ENCODE data around the gene ALS2. TPM values are rescaled to one million over a fixed set of nuclear protein-coding genes. Genes with fewer than 3 reads are reported as not detected.

The ALS2 gene
- total RNA-seq, 1 experiment from 2014 or later, result 47.5 TPM

- no peaks in the 10 kb centered on the region for H3K4me1 ChIP-seq (ENCODE audit: control insufficient read depth, insufficient read depth, low read length)
- DNase-seq (ENCODE audit: low read depth, low spot score) (no peak), ATAC-seq (no peak)
- ChIA-PET POLR2A (no interaction called here), CTCF (no interaction called here)
- intact Hi-C loops (cut with micrococcal nuclease; ENCODE audit: unreplicated experiment), result no loop called here
- H3K36me3 ChIP-seq (ENCODE audit: control insufficient read depth, insufficient read depth, low read length), result no peaks in the 10 kb centered on the region
- in situ Hi-C loops (cut with HindIII; ENCODE audit: low pct_unique_long_range_greater_than_20kb, low sequenced_read_pairs), result no loop called here
- no peak overlapping the region for H3K4me3 ChIP-seq (ENCODE audit: low read depth in 2 of 2, low read length in 2 of 2)
- BruUV-seq (replicated peaks), result no TSS peak
- H3K9me3 ChIP-seq (ENCODE audit: control insufficient read depth, insufficient read depth, low read depth, low read length), result no peaks in the 10 kb centered on the region
- no peak overlapping the region for H3K27ac ChIP-seq (ENCODE audit: low read length)
- TF ChIP-seq TCF7L2 (IDR thresholded peaks at IDR 0.05; ENCODE audit: low read depth, low read length), result no peak
- TF ChIP-seq REST (IDR thresholded peaks at IDR 0.05; ENCODE audit: insufficient read depth in 1 of 2, low read depth in 2 of 2, low read length in 1 of 2), result no peak
- no peaks in the 10 kb centered on the region for H3K27me3 ChIP-seq (ENCODE audit: control insufficient read depth, insufficient read depth, low read length)
These were observed 46.9 kb upstream of the ALS2 start for GRCh38 chr2:201827621-201828020.

GRCh38 chr2:201824212-201824611 lies 43.5 kb upstream of the ALS2 start:
- Histone ChIP-seq H3K9me3 (ENCODE audit: control insufficient read depth, insufficient read depth, low read depth, low read length) (no peaks in the 10 kb centered on the region), H3K27ac (ENCODE audit: low read length) (no peak overlapping the region), H3K27me3 (ENCODE audit: control insufficient read depth, insufficient read depth, low read length) (no peaks in the 10 kb centered on the region), H3K4me3 (ENCODE audit: low read depth in 2 of 2, low read length in 2 of 2) (no peak overlapping the region), H3K4me1 (ENCODE audit: control insufficient read depth, insufficient read depth, low read length) (no peaks in the 10 kb centered on the region), H3K36me3 (ENCODE audit: control insufficient read depth, insufficient read depth, low read length) (no peaks in the 10 kb centered on the region)
- no peak for DNase-seq (ENCODE audit: low read depth, low spot score)
- CTCF ChIA-PET, result no interaction called here
- in situ Hi-C loops (cut with HindIII; ENCODE audit: low pct_unique_long_range_greater_than_20kb, low sequenced_read_pairs) (no loop called here), intact Hi-C loops (cut with micrococcal nuclease; ENCODE audit: unreplicated experiment) (no loop called here)
- TF ChIP-seq CTCF (IDR thresholded peaks at IDR 0.05) (no peak), SIN3A (IDR thresholded peaks at IDR 0.05; ENCODE audit: borderline replicate concordance, insufficient read depth, low read depth, low read length) (no peak), TCF7L2 (IDR thresholded peaks at IDR 0.05; ENCODE audit: low read depth, low read length) (no peak), REST (IDR thresholded peaks at IDR 0.05; ENCODE audit: insufficient read depth in 1 of 2, low read depth in 2 of 2, low read length in 1 of 2) (no peak), POLR2AphosphoS5 (IDR thresholded peaks at IDR 0.05; ENCODE audit: low read depth, low read length) (no peak)
- no peak for ATAC-seq
- POLR2A ChIA-PET, result no interaction called here
- BruUV-seq (replicated peaks), result no TSS peak

Data from Panc1 (cell line).